Fibroblast of pulmonary artery (primary cell): ENCODE results near the gene SAA1.

ENCODE experiments used
- DNase-seq: peaks from one replicate; pipeline ENCODE4 v3.0.0-alpha.2; 2010; ENCODE audit warnings: low read depth
- H3K4me3 ChIP-seq: replicated peaks from 2 replicates; pipeline ENCODE4 v1.5.1; 2011; ENCODE audit warnings: low read depth, mild to moderate bottlenecking, control low read depth, low read length, moderate library complexity
- TF ChIP-seq, protein P1 (sequence below): IDR thresholded peaks from 2 replicates; pipeline ENCODE4 v1.5.1; 2011; ENCODE audit warnings: mild to moderate bottlenecking, control low read depth, low read length, inconsistent platforms; ENCODE audit errors: missing control alignments

SAA1 gene

DNA sequence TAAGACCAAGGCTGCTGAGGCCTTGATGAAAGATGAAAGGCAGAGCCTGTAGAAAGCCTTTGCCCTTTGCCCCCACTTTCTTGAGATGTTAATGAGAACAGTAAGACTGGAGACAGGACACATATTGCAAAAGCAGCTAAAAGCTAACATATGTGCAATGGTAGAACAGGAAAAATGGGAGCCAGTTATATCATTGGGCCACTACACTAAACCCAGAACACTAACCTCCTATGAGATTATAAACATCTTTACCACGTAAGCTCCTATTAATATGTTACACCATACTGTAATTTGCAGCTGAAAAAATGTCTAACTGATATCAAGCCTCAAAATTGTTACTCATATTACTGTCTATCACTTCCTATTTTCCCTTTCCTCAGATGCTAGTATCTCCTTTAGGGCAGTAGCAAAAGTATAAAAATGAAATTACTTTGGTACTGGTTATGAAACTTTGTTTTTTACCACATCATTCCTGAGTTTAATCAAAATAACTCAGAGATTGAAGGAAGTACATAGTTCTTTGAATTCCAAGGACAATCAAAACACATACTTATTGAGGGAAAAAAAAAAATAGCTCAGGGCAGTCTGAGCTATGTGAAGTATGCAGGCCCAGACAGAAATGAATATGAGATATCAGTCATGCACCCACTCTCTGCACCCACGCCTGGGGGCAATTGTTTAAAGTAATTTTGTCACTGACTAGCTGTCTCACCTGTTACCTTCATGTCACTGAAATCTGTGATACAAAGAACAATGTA, 46.8 kb downstream of the SAA1 start:
- peak; percentile 75 for DNase-seq
- no peak overlapping the region for H3K4me3 ChIP-seq
- TF ChIP-seq, protein P1, sequence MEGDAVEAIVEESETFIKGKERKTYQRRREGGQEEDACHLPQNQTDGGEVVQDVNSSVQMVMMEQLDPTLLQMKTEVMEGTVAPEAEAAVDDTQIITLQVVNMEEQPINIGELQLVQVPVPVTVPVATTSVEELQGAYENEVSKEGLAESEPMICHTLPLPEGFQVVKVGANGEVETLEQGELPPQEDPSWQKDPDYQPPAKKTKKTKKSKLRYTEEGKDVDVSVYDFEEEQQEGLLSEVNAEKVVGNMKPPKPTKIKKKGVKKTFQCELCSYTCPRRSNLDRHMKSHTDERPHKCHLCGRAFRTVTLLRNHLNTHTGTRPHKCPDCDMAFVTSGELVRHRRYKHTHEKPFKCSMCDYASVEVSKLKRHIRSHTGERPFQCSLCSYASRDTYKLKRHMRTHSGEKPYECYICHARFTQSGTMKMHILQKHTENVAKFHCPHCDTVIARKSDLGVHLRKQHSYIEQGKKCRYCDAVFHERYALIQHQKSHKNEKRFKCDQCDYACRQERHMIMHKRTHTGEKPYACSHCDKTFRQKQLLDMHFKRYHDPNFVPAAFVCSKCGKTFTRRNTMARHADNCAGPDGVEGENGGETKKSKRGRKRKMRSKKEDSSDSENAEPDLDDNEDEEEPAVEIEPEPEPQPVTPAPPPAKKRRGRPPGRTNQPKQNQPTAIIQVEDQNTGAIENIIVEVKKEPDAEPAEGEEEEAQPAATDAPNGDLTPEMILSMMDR: no peak

DNA sequence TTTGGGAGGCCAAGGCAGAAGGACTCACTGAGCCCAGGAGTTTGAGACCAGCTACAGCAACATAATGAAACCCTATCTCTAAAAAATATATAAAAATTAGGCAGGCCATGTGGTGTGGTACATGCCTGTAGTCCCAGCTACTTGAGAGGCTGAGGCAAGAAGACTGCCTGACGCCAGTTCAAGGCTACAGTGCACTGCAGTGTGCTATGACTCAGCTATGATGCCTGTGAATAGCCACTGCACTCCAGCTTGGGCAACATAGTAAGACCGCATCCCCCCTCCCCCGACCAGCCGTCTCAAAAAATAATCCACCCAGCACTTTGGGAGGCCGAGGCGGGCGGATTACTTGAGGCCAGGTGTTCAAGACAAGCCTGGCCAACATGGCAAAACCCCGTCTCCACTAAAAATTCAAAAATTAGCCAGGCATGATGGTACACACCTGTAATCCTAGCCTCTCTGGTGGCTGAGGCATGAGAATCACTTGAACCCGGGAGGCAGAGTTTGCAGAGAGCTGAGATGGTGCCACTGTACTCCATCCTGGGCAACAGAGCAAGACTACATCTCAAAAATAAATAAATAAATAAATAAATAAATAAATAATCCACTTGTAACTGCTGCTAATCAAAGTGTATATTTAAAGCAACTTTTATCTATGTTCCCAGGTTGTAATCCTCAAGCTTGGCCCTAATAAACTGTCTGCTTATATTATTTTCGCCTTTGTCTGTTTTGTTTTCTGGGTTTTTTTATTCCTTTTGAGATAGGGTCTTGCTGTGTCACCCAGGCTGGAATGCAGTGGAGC, 48.1 kb downstream of the SAA1 start:
- no peak overlapping the region for H3K4me3 ChIP-seq
- TF ChIP-seq, protein P1: no peak
- peak; percentile 44 for DNase-seq

DNA sequence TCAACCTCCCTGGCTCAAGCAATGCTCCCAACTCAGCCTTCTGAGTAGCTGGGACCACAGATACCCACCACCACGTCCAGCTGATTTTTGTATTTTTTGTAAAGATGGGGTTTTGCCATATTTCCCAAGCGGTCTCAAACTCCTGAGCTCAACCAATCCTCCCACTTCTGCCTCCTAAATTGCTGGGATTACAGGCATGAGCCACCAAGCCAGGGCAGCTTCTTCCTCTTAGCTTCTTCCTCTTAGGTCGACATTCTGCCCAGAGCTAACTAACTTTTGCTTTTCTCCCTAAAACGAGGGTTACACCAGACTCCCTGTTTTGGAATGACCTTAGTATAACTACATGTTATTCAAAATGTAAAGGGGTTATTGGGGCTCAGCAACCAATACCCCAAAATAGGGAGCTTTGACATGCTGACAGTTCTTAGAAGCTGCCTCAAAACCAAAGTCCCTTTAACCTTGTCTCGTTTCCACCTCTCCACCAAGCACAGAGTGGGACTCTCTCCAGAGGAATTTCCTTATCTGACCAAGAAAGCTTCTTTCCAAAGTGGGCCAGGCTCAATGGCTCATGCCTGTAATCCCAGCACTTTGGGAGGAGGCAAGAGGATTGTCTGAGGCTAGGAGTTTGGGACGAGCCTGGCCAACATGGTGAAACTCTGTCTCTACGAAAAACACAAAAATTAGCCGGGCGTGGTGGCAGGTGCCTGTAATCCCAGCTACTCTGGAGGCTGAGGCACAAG, 48.9 kb downstream of the SAA1 start:
- no peak for DNase-seq
- H3K4me3 ChIP-seq: no peak overlapping the region
- TF ChIP-seq, protein P1: no peak

DNA sequence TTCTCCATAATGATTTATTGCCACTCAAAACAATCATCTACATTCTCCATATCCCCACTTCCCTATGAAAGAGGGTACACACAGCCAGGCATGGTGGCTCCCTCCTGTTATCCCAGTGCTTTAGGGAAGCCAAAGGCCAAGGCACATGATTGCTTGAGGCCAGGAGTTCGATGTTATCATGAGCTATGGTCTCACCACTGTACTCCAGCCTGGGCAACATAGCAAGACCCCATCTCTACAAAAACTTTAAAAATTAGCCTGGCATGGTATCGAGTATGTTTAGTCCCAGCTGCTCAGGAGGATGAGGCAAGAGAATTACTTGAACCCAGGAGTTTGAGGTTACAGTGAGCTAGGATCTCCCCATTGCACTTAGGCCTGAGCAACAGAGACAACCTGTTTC, 49.8 kb downstream of the SAA1 start:
- DNase-seq: no peak
- H3K4me3 ChIP-seq: no peak overlapping the region
- TF ChIP-seq, protein P1: no peak

DNA sequence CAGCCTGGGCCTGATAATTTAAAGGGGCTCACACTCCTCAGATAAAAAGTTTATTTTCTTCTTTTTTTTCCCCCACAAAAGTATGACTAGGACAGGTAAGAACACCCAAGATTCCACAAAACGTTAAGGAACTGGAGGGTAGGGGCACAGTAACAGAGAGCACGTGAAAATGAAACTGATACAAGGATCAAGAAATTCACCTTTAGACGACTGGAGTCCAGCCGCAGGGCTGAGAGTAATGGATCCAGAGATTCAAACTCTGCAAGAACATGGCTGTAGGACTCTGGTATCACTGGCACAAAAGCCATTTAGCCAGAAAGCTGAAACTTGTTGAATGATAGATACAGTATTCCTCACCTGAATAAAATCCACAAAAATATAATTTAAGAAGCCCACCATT, 51.5 kb downstream of the SAA1 start:
- H3K4me3 ChIP-seq: no peak overlapping the region
- TF ChIP-seq, protein P1: no peak
- no peak for DNase-seq
